Cerebellar nuclear complex (tissue), 1 donor: ENCODE results near the gene HCFC1.

Source experiments
- DNase-seq, 2 experiments: peaks; one replicate each; lab custom pipeline; 2025; lab: John Stamatoyannopoulos, UW

HCFC1 gene

GRCh38 chrX:153971450-153972367 lies at the start of gene HCFC1:
HCFC1 (minus strand) TSS chrX:153971818; CDS start chrX:153970840, 978 bp downstream.
- DNase-seq = peak in 1 of 2 experiments; percentile 35

DNA sequence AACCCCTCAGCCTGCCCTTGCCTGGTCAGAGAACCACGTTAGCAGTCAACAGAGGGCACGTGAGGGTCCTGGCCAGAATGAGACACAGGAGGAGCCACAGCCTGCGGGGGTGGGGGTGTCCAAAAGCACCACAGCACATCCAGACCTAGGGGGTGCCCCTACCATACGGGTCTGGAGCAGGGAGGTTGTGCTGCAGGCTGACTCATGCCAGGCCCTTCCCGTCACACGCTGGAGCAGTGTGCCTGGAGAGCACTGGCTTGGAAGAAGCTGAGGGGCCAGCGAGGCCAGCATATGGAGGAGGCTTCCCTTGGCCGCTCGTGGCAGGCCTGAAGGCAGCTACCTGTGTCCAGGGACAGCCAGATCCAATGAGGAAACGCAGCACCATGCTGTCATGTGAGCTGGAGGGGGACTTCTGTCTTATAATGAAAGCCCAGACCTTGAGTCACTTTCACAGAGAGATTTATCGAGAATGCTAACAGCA lies 49.6 kb upstream of the HCFC1 start:
- DNase-seq = peak; percentile 4 to 15

- DNase-seq = no peak
Measured at GRCh38 chrX:154020536-154021115, 49.0 kb upstream of the HCFC1 start.

- no peak for DNase-seq
Measured at GRCh38 chrX:154019633-154020528, 48.3 kb upstream of the HCFC1 start, which contains the start of gene IRAK1. IRAK1 (minus strand) TSS chrX:154019902; CDS start chrX:154019812, 90 bp downstream.

DNA sequence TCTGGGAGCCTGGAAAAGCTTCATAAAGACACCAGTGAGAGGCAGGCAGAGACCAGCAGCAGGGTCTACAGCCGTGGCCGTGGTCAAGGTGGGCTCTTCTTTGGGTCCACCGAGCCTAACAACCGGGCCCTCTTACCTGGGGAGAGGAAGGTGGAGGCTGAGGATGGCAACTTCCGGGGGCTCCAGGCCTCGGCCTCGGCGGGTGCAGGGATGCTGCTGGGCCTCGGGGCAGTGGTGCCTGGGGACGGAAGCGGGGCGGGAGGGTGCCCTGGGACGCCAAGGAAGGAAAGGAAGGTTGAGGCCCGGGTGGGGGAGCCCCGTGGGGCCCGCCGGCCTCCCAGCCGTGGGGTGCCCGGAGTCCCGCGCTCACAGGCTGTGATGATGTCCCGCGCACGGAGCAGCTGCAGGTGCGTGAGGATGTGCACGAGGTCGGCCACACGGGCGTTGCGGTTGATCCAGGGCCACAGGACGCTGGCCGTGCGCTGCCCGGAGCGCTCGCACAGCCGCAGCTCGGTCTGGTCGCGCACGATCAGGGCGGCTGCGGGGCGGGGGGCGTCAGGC lies 47.5 kb upstream of the HCFC1 start:
- DNase-seq = no peak

DNA sequence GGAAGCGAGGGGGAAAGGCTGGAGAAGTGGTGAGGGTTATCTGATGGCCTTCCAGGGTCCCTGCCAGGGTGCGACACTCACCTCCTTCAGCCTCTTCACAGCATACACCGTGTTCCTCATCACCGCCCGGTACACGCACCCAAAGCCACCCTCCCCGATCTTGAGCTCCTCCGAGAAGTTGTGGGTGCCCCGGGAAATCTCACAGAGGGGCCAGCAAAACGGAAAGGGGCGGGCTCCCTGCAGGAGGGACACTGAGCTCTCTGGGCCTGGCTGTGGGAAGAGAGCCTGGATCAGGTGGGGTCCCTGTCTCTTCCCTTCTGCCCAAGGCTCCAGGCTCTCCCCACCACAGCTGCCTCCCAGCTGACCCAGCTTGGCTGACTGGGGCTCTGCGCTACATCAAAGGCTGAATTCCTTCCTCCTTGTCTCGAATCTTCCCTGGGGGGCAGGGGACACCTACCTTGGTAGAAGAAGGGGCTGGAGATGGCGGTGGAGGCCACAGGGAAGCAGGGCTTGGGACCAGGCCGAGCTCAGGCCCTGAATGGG lies 47.0 kb upstream of the HCFC1 start:
- DNase-seq = no peak

DNA sequence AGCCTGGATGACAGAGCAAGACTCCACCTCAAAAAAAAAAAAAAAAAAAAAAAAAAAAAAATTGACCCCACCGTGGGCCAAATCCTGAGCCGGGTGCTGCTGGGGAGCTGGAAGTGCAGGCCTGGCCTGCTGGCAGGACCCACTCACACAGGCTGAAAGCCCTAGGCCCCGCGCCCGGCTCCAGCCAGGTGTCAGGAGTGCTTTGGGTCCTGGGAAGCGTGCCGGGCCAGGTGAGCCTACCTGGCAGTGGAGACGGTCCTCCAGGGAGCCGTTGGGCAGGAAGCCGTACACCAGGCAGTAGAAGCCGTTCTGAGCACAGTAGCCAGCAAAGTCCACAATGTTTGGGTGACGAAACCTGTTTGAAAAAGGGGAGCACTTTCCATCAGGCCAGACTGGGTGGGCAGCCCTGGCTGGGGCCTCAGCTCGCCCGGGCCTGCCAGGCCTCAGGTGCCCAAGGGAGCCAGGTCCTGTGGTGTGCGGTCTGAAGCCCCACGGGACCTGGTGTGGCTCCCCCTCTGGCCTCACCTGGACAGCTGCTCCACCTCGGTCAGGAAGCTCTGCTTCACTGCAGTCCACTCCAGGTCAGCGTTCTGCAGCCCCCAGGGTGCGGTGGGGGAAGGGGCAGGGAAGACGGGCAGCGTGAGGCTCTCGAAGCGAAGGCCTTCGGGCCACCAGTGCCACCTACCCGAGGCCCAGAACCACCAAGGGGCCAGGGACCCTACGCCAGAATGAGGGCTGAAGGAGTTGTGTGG lies 46.3 kb upstream of the HCFC1 start:
- no peak for DNase-seq

- no peak for DNase-seq
Measured at GRCh38 chrX:154016366-154017076, 44.9 kb upstream of the HCFC1 start.

GRCh38 chrX:154015581-154016264 lies 44.1 kb upstream of the HCFC1 start:
- no peak for DNase-seq

GRCh38 chrX:154014429-154015380 lies 43.1 kb upstream of the HCFC1 start:
- no peak for DNase-seq

- DNase-seq = no peak
Measured at GRCh38 chrX:154013614-154014360, 42.2 kb upstream of the HCFC1 start.

GRCh38 chrX:154013001-154013421 lies 41.4 kb upstream of the HCFC1 start:
- DNase-seq = no peak

DNA sequence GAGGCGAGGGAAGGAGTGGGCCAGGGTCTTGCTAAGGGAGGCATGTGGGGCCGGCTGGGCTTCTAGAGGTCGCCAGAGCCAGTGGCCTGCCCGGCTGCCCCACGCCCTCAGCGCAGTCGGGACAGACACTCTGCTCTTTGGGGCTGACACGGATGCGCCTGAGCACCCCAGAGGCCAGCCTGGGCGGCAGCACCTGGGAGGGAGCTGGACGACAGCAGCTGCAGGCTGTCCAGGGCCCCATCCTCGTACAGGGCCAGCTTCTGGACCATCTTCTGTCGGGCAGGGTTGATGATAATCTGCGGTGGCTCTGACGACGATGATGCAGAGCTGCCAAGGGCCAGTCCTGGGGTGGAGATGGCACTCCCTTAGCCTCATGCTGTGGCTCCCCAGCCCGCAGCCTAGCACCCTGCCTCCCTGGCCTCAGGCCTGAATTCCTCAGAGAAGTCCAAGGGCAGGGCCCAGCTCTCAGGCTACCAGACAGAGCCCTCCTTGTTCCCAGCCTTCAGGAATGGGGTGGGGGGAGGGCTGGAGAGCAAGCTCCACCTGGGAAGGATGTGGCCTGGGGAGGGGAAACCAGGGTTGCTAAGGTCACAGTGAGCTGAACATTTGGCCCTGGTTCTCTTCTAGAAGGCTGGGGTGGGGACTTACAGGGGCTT lies 40.8 kb upstream of the HCFC1 start:
- no peak for DNase-seq

DNA sequence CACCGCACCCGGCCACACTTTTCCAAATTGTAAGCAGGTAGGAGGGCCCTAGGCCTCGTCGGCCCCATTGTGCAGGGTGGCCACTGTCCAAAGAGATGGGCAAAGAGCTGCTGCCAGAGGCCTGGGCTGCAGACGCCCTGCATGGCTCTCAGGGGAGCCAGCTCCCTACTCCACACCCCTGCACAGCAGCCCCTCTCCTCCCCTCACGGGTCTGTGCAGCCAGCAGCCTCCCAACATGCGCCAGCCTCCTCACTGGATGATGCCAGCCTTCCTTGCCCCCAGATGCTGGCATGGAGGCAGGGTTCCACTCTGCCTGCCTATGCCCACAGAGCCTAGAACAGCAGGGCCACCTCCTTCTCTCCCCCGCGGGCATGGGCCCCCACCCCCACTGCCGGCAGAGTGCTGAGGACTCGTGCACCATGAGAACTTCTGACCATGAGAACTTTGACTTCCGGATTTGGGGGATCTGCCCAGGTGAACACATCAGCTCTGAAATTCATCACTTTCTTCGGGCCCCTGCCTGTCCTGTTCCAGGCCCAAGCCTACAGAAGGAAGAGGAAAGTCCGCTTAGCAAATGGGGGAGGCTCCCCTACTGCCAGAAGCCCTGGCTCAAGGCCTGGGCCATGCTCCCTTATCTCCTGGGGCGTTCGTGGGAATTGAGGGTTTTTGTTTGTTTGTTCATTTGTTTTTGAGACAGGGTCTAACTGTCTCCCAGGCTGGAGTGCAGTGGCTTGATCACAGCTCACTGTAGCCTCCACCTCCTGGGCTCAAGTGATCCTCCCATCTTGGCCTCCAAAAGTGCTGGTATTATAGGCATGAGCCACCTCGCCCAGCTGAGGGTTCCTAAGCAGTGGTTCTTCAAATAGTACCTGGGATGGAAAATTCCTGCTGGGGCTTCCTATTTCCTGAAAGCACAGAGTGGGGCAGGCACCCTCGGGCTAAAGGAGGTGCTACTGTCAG lies 40.0 kb upstream of the HCFC1 start:
- DNase-seq = no peak

- DNase-seq = no peak
Measured at GRCh38 chrX:154010330-154011087, 38.9 kb upstream of the HCFC1 start.
